GM19099 (cell line): ENCODE results near the gene PHC2.

ENCODE experiments used
- POLR2A ChIP-seq: IDR thresholded peaks from 3 replicates; pipeline ENCODE4 v1.6.1; 2011; ENCODE audit warnings: low read depth; ENCODE audit not compliant: insufficient read length; ENCODE audit errors: extremely low read depth

Gene PHC2

GRCh38 chr1:33378524-33378923 lies 52.4 kb downstream of the PHC2 start:
- TF ChIP-seq POLR2A, result no peak

- no peak for TF ChIP-seq POLR2A
Measured at GRCh38 chr1:33377756-33378155, 53.1 kb downstream of the PHC2 start.

GRCh38 chr1:33377013-33377412 lies 53.9 kb downstream of the PHC2 start:
- no peak for TF ChIP-seq POLR2A

- TF ChIP-seq POLR2A, result no peak
Measured at GRCh38 chr1:33375316-33375715, 55.6 kb downstream of the PHC2 start.

- TF ChIP-seq POLR2A, result no peak
Measured at GRCh38 chr1:33374336-33375105, 56.4 kb downstream of the PHC2 start.

- TF ChIP-seq POLR2A, result no peak
Measured at GRCh38 chr1:33373606-33374005, 57.3 kb downstream of the PHC2 start.

GRCh38 chr1:33372677-33373076 lies 58.2 kb downstream of the PHC2 start:
- no peak for TF ChIP-seq POLR2A

GRCh38 chr1:33372162-33372561 lies 58.7 kb downstream of the PHC2 start:
- TF ChIP-seq POLR2A, result no peak

GRCh38 chr1:33371334-33371733 lies 59.6 kb downstream of the PHC2 start:
- no peak for TF ChIP-seq POLR2A

GRCh38 chr1:33370827-33371226 lies 60.1 kb downstream of the PHC2 start:
- TF ChIP-seq POLR2A, result no peak

GRCh38 chr1:33370301-33370700 lies 60.6 kb downstream of the PHC2 start:
- TF ChIP-seq POLR2A, result no peak

- no peak for TF ChIP-seq POLR2A
Measured at GRCh38 chr1:33369764-33370163, 61.1 kb downstream of the PHC2 start.

- no peak for TF ChIP-seq POLR2A
Measured at GRCh38 chr1:33369081-33369480, 61.8 kb downstream of the PHC2 start.

- TF ChIP-seq POLR2A, result no peak
Measured at GRCh38 chr1:33368431-33368830, 62.5 kb downstream of the PHC2 start.

- TF ChIP-seq POLR2A, result no peak
Measured at GRCh38 chr1:33367485-33368405, 63.1 kb downstream of the PHC2 start.

- TF ChIP-seq POLR2A, result no peak
Measured at GRCh38 chr1:33366762-33367484, 64.0 kb downstream of the PHC2 start.

- no peak for TF ChIP-seq POLR2A
Measured at GRCh38 chr1:33365560-33365997, 65.3 kb downstream of the PHC2 start.
